SK-N-SH (cell line): ENCODE measurements around the gene LENEP. TPM values are rescaled to one million over a fixed set of nuclear protein-coding genes. Genes with fewer than 3 reads are reported as not detected.

Experiments used
- CTCF ChIA-PET: fragments of 300-600, 350-600 bp; formaldehyde crosslinking; extraction: SDS; loops from one replicate; lab custom pipeline; 2021; lab: Yijun Ruan, JAX
- POLR2A ChIA-PET: fragments of 350-600 bp; sonication (Branson Sonifier 250); formaldehyde crosslinking; extraction: SDS; loops from one replicate; lab custom pipeline; 2020; ENCODE audit warnings: antibody characterized with exemption, inconsistent platforms; lab: Yijun Ruan, JAX
- DNase-seq: peaks from one replicate; pipeline ENCODE4 v3.0.0; 2012
- H2AFZ ChIP-seq: fragments of 200-600 bp; sonication (generic); 2 replicates; pipeline ENCODE4 v1.8.1; 2016; ENCODE audit warnings: antibody characterized with exemption, mild to moderate bottlenecking, low read depth
- H3F3A ChIP-seq: fragments of 200-600 bp; sonication (generic); replicated peaks from 2 replicates; pipeline ENCODE3; 2016; ENCODE audit warnings: antibody characterized with exemption, mild to moderate bottlenecking; ENCODE audit not compliant: insufficient read depth
- H3K27ac ChIP-seq, 2 experiments: fragments of 200-500 bp in 1 of 2; fragments of 200-600 bp in 1 of 2; sonication (Bioruptor generic) in 1 of 2; sonication (generic), shearing (Covaris generic) in 1 of 2; 2 replicates each; pipeline versions ENCODE4 v1.5.1 to v1.6.1; 2014 to 2016; ENCODE audit warnings: low read depth in 2 of 2, inconsistent platforms in 1 of 2, low read length in 1 of 2, mild to moderate bottlenecking in 1 of 2, mixed read lengths in 1 of 2
- H3K27me3 ChIP-seq: fragments of 200-600 bp; sonication (generic), shearing (Covaris generic); 2 replicates; pipeline ENCODE4 v1.6.1; 2016; ENCODE audit warnings: mixed run types; ENCODE audit not compliant: insufficient read depth
- H3K36me3 ChIP-seq, 2 experiments: fragments of 200-500 bp in 1 of 2; fragments of 200-600 bp in 1 of 2; sonication (Bioruptor generic) in 1 of 2; sonication (generic) in 1 of 2; replicated peaks in 1 of 2; 2 replicates each; pipeline versions ENCODE3 to v1.5.1; 2014 to 2016; ENCODE audit warnings: low read length in 1 of 2, mild to moderate bottlenecking in 1 of 2; ENCODE audit not compliant: insufficient read depth in 2 of 2, control insufficient read depth in 1 of 2
- H3K4me1 ChIP-seq, 2 experiments: fragments of 200-500 bp in 1 of 2; fragments of 200-600 bp in 1 of 2; sonication (Bioruptor generic) in 1 of 2; sonication (generic), shearing (Covaris generic) in 1 of 2; 2 replicates each; pipeline versions ENCODE4 v1.5.1 to v1.6.1; 2014 to 2016; ENCODE audit warnings: low read depth in 1 of 2, low read length in 1 of 2, mixed run types in 1 of 2; ENCODE audit not compliant: insufficient read depth in 2 of 2, control insufficient read depth in 1 of 2
- H3K4me2 ChIP-seq: fragments of 200-600 bp; sonication (generic), shearing (Covaris generic); 2 replicates; pipeline ENCODE4 v1.6.1; 2017; ENCODE audit warnings: mixed run types
- H3K4me3 ChIP-seq, 2 experiments: fragments of 200-500 bp in 1 of 2; fragments of 200-600 bp in 1 of 2; sonication (Bioruptor generic) in 1 of 2; sonication (generic), shearing (Covaris generic) in 1 of 2; 2 replicates each; pipeline versions ENCODE4 v1.5.1 to v1.8.1; 2014 to 2016; ENCODE audit warnings: low read depth in 2 of 2, inconsistent platforms in 1 of 2, low read length in 1 of 2, mild to moderate bottlenecking in 1 of 2, mixed read lengths in 1 of 2, moderate library complexity in 1 of 2
- H3K79me2 ChIP-seq: fragments of 200-600 bp; sonication (generic); 2 replicates; pipeline ENCODE4 v1.8.1; 2017; ENCODE audit warnings: mild to moderate bottlenecking; ENCODE audit not compliant: insufficient read depth
- H3K9ac ChIP-seq: fragments of 200-600 bp; sonication (generic); 2 replicates; pipeline ENCODE4 v1.6.1; 2017; ENCODE audit warnings: mixed run types
- H3K9me2 ChIP-seq: fragments of 200-600 bp; sonication (generic); 2 replicates; pipeline ENCODE4 v1.6.1; 2017; ENCODE audit warnings: mixed run types
- H3K9me3 ChIP-seq: fragments of 200-600 bp; sonication (generic); 2 replicates; pipeline ENCODE4 v1.6.1; 2017; ENCODE audit warnings: mixed run types, mild to moderate bottlenecking, moderate library complexity
- H4K20me1 ChIP-seq: fragments of 200-600 bp; sonication (generic); 2 replicates; pipeline ENCODE4 v1.6.1; 2017; ENCODE audit warnings: mild to moderate bottlenecking, mixed run types; ENCODE audit not compliant: insufficient read depth
- ELF1 ChIP-seq: IDR thresholded peaks from 2 replicates; pipeline ENCODE4 v1.4.0; 2012
- EP300 ChIP-seq, 2 experiments: IDR thresholded peaks; 2 replicates each; pipeline versions ENCODE4 v1.4.0 to v1.6.1; 2012; ENCODE audit warnings: borderline replicate concordance in 1 of 2, low read depth in 1 of 2, low read length in 1 of 2
- FOXM1 ChIP-seq: IDR thresholded peaks from 2 replicates; pipeline ENCODE4 v1.4.0; 2012; ENCODE audit warnings: low read depth, mild to moderate bottlenecking
- GABPA ChIP-seq: IDR thresholded peaks from 2 replicates; pipeline ENCODE4 v1.4.0; 2012; ENCODE audit warnings: low read depth, mild to moderate bottlenecking
- JUND ChIP-seq: IDR thresholded peaks from 2 replicates; pipeline ENCODE4 v1.4.0; 2012
- MEF2A ChIP-seq: IDR thresholded peaks from 2 replicates; pipeline ENCODE4 v1.4.0; 2012; ENCODE audit warnings: low read depth, borderline replicate concordance
- NFIC ChIP-seq: IDR thresholded peaks from 2 replicates; pipeline ENCODE4 v1.4.0; 2012; ENCODE audit warnings: borderline replicate concordance
- PBX3 ChIP-seq: IDR thresholded peaks from 2 replicates; pipeline ENCODE4; 2012
- POLR2AphosphoS5 ChIP-seq: IDR thresholded peaks from 2 replicates; pipeline ENCODE4 v1.6.1; 2012; ENCODE audit warnings: low read depth, low read length
- RCOR1 ChIP-seq: fragments of 150-350 bp; IDR thresholded peaks from 2 replicates; pipeline ENCODE4 v1.6.1; 2017; ENCODE audit warnings: antibody characterized with exemption, low read length
- RFX5 ChIP-seq: IDR thresholded peaks from 2 replicates; pipeline ENCODE4 v1.6.1; 2012; ENCODE audit warnings: mild to moderate bottlenecking, improper control_type of control experiment, low read length
- RXRA ChIP-seq: IDR thresholded peaks from 2 replicates; pipeline ENCODE4 v1.4.0; 2012; ENCODE audit warnings: low read depth, mild to moderate bottlenecking, borderline replicate concordance
- SMC3 ChIP-seq: IDR thresholded peaks from 2 replicates; pipeline ENCODE4 v1.6.1; 2012; ENCODE audit warnings: low read depth, low read length, improper control_type of control experiment
- ZBTB33 ChIP-seq: IDR thresholded peaks from 2 replicates; pipeline ENCODE4 v1.4.0; 2012; ENCODE audit warnings: low read depth, borderline replicate concordance
- WGBS: methylation state at CpG from one replicate; pipeline ENCODE4 v1.1.6; 2017; ENCODE audit warnings: low lambda C conversion rate; 5-methylcytosine and 5-hydroxymethylcytosine counted together
- polyA plus RNA-seq, 3 experiments: library from polyadenylated mRNA; depleted of rRNA; stranded (reverse); fragments of >200 nt; gene quantifications; 2 replicates each; pipeline ENCODE4 v1.2.3, GENCODE V29; 2012
- TF ChIP-seq, protein P1 (sequence below): fragments of 150-350 bp; IDR thresholded peaks from 2 replicates; pipeline ENCODE4 v1.6.1; 2016; ENCODE audit warnings: mild to moderate bottlenecking, low read depth, low read length
- TF ChIP-seq, protein P2 (sequence below): fragments of 150-350 bp; IDR thresholded peaks from 2 replicates; pipeline ENCODE4 v1.6.1; 2017; ENCODE audit warnings: antibody characterized with exemption, low read length, low read depth, borderline replicate concordance
- TF ChIP-seq, protein P3 (sequence below): IDR thresholded peaks from 2 replicates; pipeline ENCODE4 v1.6.1; 2012; ENCODE audit warnings: mild to moderate bottlenecking, low read depth, low read length, moderate library complexity

Gene LENEP
- polyA plus RNA-seq, 1 of the 3 experiments (the other 2 are of a cell fraction), result not detected

- ChIA-PET CTCF (interaction anchor here (0.7 to 9.3 kb wide), 16 partner anchors 8 to 76 kb away, joined by 3 to 149 read pairs (median 4); partner anchors contain the start of genes ADAM15, EFNA3, LENEP and PYGO2), POLR2A (no interaction called here)
- 93% methylated on average over 14 of the region's 16 CpGs for WGBS
- Histone ChIP-seq H3K4me1 (peaks cover 0 to 15% of the 10 kb centered on the region in 2 experiments; a peak in 1 of 4 replicates), H3K27ac (no peak overlapping the region), H4K20me1 (no peaks in the 10 kb centered on the region), H3K4me3 (no peak overlapping the region), H3K9me3 (no peaks in the 10 kb centered on the region), H3K9ac (no peak overlapping the region), H3K36me3 (peaks cover 0 to 22% of the 10 kb centered on the region in 2 experiments), H3K9me2 (no peaks in the 10 kb centered on the region), H3K79me2 (no peaks in the 10 kb centered on the region), H3K27me3 (no peaks in the 10 kb centered on the region), H2AFZ (no peak overlapping the region), H3K4me2 (no peak overlapping the region), H3F3A (peaks cover 6% of the 10 kb centered on the region)
- no peak for DNase-seq
- TF ChIP-seq POLR2AphosphoS5, result no peak
- no peak for TF ChIP-seq EP300 (IDR thresholded peaks at IDR 0.05; ENCODE audit: borderline replicate concordance in 1 of 2, low read depth in 1 of 2, low read length in 1 of 2)
Measured at GRCh38 chr1:155015527-155016230, 22.3 kb downstream of the LENEP start.

DNA sequence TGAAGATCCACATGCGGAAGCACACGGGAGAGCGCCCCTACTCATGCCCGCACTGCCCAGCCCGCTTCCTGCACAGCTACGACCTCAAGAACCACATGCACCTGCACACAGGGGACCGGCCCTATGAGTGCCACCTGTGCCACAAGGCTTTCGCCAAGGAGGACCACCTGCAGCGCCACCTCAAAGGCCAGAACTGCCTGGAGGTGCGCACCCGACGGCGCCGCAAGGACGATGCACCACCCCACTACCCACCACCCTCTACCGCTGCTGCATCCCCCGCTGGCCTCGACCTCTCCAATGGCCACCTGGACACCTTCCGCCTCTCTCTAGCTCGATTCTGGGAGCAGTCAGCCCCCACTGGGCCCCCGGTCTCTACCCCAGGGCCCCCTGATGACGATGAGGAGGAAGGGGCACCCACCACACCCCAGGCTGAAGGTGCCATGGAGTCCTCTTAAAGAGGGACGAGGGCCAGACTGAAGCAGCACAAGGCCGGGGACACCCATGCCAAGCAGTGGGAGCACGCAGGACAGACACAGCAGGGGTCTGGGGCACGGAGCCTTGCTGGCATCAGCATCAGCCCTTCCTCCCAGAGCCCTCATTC, 22.9 kb downstream of the LENEP start:
- POLR2A ChIA-PET, result no interaction called here
- no peaks in the 10 kb centered on the region for H3K79me2 ChIP-seq
- WGBS, result 99% methylated on average over 24 of the region's 26 CpGs
- DNase-seq, result no peak
- peaks cover 6% of the 10 kb centered on the region for H3F3A ChIP-seq
- no peaks in the 10 kb centered on the region for H3K27me3 ChIP-seq
- H3K9me2 ChIP-seq, result no peaks in the 10 kb centered on the region
- CTCF ChIA-PET, result interaction anchor here (0.7 to 9.3 kb wide), 26 partner anchors 9 to 442 kb away, joined by 3 to 149 read pairs (median 8); partner anchors contain the start of genes ADAM15, DCST1, DCST2 and FLAD1
- H2AFZ ChIP-seq, result no peak overlapping the region
- H3K4me2 ChIP-seq, result no peak overlapping the region
- H3K27ac ChIP-seq, result no peak overlapping the region
- no peak overlapping the region for H3K9ac ChIP-seq
- H4K20me1 ChIP-seq, result no peaks in the 10 kb centered on the region
- no peaks in the 10 kb centered on the region for H3K9me3 ChIP-seq
- H3K4me3 ChIP-seq, result no peak overlapping the region
- H3K36me3 ChIP-seq, result peaks cover 0 to 22% of the 10 kb centered on the region in 2 experiments
- H3K4me1 ChIP-seq, result peaks cover 0 to 15% of the 10 kb centered on the region in 2 experiments; a peak in 1 of 4 replicates
- TF ChIP-seq RFX5, result no peak
- no peak for TF ChIP-seq SMC3
- no peak for TF ChIP-seq ZBTB33
- TF ChIP-seq MEF2A, result no peak
- no peak for TF ChIP-seq JUND
- no peak for TF ChIP-seq PBX3
- TF ChIP-seq, protein P1, sequence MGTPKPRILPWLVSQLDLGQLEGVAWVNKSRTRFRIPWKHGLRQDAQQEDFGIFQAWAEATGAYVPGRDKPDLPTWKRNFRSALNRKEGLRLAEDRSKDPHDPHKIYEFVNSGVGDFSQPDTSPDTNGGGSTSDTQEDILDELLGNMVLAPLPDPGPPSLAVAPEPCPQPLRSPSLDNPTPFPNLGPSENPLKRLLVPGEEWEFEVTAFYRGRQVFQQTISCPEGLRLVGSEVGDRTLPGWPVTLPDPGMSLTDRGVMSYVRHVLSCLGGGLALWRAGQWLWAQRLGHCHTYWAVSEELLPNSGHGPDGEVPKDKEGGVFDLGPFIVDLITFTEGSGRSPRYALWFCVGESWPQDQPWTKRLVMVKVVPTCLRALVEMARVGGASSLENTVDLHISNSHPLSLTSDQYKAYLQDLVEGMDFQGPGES, result no peak
- TF ChIP-seq GABPA, result no peak
- TF ChIP-seq NFIC, result no peak
- TF ChIP-seq RCOR1, result no peak
- no peak for TF ChIP-seq RXRA
- no peak for TF ChIP-seq FOXM1
- no peak for TF ChIP-seq ELF1
- TF ChIP-seq POLR2AphosphoS5, result no peak
- TF ChIP-seq, protein P2, sequence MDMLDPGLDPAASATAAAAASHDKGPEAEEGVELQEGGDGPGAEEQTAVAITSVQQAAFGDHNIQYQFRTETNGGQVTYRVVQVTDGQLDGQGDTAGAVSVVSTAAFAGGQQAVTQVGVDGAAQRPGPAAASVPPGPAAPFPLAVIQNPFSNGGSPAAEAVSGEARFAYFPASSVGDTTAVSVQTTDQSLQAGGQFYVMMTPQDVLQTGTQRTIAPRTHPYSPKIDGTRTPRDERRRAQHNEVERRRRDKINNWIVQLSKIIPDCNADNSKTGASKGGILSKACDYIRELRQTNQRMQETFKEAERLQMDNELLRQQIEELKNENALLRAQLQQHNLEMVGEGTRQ, result no peak
- TF ChIP-seq, protein P3, sequence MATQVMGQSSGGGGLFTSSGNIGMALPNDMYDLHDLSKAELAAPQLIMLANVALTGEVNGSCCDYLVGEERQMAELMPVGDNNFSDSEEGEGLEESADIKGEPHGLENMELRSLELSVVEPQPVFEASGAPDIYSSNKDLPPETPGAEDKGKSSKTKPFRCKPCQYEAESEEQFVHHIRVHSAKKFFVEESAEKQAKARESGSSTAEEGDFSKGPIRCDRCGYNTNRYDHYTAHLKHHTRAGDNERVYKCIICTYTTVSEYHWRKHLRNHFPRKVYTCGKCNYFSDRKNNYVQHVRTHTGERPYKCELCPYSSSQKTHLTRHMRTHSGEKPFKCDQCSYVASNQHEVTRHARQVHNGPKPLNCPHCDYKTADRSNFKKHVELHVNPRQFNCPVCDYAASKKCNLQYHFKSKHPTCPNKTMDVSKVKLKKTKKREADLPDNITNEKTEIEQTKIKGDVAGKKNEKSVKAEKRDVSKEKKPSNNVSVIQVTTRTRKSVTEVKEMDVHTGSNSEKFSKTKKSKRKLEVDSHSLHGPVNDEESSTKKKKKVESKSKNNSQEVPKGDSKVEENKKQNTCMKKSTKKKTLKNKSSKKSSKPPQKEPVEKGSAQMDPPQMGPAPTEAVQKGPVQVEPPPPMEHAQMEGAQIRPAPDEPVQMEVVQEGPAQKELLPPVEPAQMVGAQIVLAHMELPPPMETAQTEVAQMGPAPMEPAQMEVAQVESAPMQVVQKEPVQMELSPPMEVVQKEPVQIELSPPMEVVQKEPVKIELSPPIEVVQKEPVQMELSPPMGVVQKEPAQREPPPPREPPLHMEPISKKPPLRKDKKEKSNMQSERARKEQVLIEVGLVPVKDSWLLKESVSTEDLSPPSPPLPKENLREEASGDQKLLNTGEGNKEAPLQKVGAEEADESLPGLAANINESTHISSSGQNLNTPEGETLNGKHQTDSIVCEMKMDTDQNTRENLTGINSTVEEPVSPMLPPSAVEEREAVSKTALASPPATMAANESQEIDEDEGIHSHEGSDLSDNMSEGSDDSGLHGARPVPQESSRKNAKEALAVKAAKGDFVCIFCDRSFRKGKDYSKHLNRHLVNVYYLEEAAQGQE, result no peak
